Epidermal melanocyte (primary cell): ENCODE data around the gene HFM1.
"Not testable (repeated sequence)": the region's sequence is repeated elsewhere in the genome, so short reads cannot be mapped to it uniquely, and the experiment has no call there.

Source experiments
- DNase-seq: peaks from one replicate; pipeline ENCODE4 v3.0.0; 2011; ENCODE audit warnings: low spot score; ENCODE audit not compliant: insufficient read length

HFM1 gene

GRCh38 chr1:91349524-91349923 is 55.1 kb downstream of the HFM1 start:
- no peak for DNase-seq

- no peak for DNase-seq
Observed at GRCh38 chr1:91346824-91347223, 57.8 kb downstream of the HFM1 start.

- DNase-seq, result peak; percentile 23
Observed at GRCh38 chr1:91345395-91346005, 59.1 kb downstream of the HFM1 start.

- no peak for DNase-seq
Observed at GRCh38 chr1:91338501-91338900, 66.1 kb downstream of the HFM1 start.

- DNase-seq, result no peak
Observed at GRCh38 chr1:91335603-91336002, 69.0 kb downstream of the HFM1 start.

GRCh38 chr1:91334856-91335255 is 69.8 kb downstream of the HFM1 start:
- DNase-seq, result no peak

GRCh38 chr1:91325456-91325855 is 79.2 kb downstream of the HFM1 start:
- DNase-seq, result no peak

- DNase-seq, result no peak
Observed at GRCh38 chr1:91314643-91315042, 90.0 kb downstream of the HFM1 start.

- no peak for DNase-seq
Observed at GRCh38 chr1:91311672-91312071, 93.0 kb downstream of the HFM1 start.

- DNase-seq, result no peak
Observed at GRCh38 chr1:91308544-91308943, 96.1 kb downstream of the HFM1 start.

- DNase-seq, result no peak
Observed at GRCh38 chr1:91307784-91308409, 96.7 kb downstream of the HFM1 start.

GRCh38 chr1:91303165-91303564 is 101.5 kb downstream of the HFM1 start:
- DNase-seq, result no peak

- not testable (repeated sequence) for DNase-seq
Observed at GRCh38 chr1:91288843-91289553, 115.6 kb downstream of the HFM1 start.

GRCh38 chr1:91286962-91287317 is 117.7 kb downstream of the HFM1 start:
- DNase-seq, result not testable (repeated sequence)

GRCh38 chr1:91286259-91286961 is 118.2 kb downstream of the HFM1 start:
- not testable (repeated sequence) for DNase-seq

- DNase-seq, result no peak
Observed at GRCh38 chr1:91283421-91283726, 121.3 kb downstream of the HFM1 start.

- peak; percentile 50 for DNase-seq
Observed at GRCh38 chr1:91282695-91283420, 121.8 kb downstream of the HFM1 start.

- DNase-seq, result no peak
Observed at GRCh38 chr1:91281782-91282181, 122.9 kb downstream of the HFM1 start.

- DNase-seq, result no peak
Observed at GRCh38 chr1:91278754-91279153, 125.9 kb downstream of the HFM1 start.

- no peak for DNase-seq
Observed at GRCh38 chr1:91273875-91274274, 130.8 kb downstream of the HFM1 start.

GRCh38 chr1:91261655-91262054 is 143.0 kb downstream of the HFM1 start:
- no peak for DNase-seq

- DNase-seq, result no peak
Observed at GRCh38 chr1:91245435-91245834, 159.2 kb downstream of the HFM1 start.
